ENCODE data around the gene CC2D1B.

Gene CC2D1B

GRCh38 chr1:52321061-52321460, 44.9 kb downstream of the CC2D1B start:
- H3K4me3 ChIP-seq (ENCODE audit: low read length) = no peak overlapping the region
- no peak for DNase-seq (ENCODE audit: low read depth, low spot score)

GRCh38 chr1:52306227-52307006, 59.6 kb downstream of the CC2D1B start:
- DNase-seq (ENCODE audit: low read depth, low spot score) = peak; percentile 39

GRCh38 chr1:52305417-52306226, 60.4 kb downstream of the CC2D1B start:
- no peak for DNase-seq (ENCODE audit: low read depth, low spot score)
- H3K4me3 ChIP-seq (ENCODE audit: low read length) = no peak overlapping the region

More at GRCh38 chr1:52306227-52307006, 59.6 kb downstream of the CC2D1B start:
- no peak overlapping the region for H3K4me3 ChIP-seq (ENCODE audit: low read length)

All from Jurkat, Clone E6-1 (cell line).